ENCODE data around the gene BCAT1.
"Not testable (repeated sequence)": the region's sequence is repeated elsewhere in the genome, so short reads cannot be mapped to it uniquely, and the experiment has no call there.

The BCAT1 gene

GRCh38 chr12:24866139-24866538 is 82.8 kb downstream of the BCAT1 start:
- not testable (repeated sequence) for H3K4me3 ChIP-seq (ENCODE audit: low read length); H3K4me1 ChIP-seq (ENCODE audit: insufficient read depth, low read length); H3K9ac ChIP-seq (ENCODE audit: low read depth, low read length); H3K27ac ChIP-seq (ENCODE audit: low read length); H3K27me3 ChIP-seq (ENCODE audit: insufficient read depth, low read length)
- H3K9me3 ChIP-seq (ENCODE audit: insufficient read depth, low read depth, low read length), result peaks cover 16% of the 10 kb centered on the region; the same call in 1 of the 2 replicates
- H3K36me3 ChIP-seq (ENCODE audit: insufficient read depth, low read depth, low read length), result peaks cover 76% of the 10 kb centered on the region

GRCh38 chr12:24864796-24865125 is 84.1 kb downstream of the BCAT1 start:
- H3K4me3 ChIP-seq (ENCODE audit: low read length), result no peak overlapping the region
- H3K9ac ChIP-seq (ENCODE audit: low read depth, low read length), result no peak overlapping the region
- H3K4me1 ChIP-seq (ENCODE audit: insufficient read depth, low read length), result peaks cover 7% of the 10 kb centered on the region; the same call in 1 of the 2 replicates
- peaks cover 76% of the 10 kb centered on the region for H3K36me3 ChIP-seq (ENCODE audit: insufficient read depth, low read depth, low read length)
- peaks cover 30% of the 10 kb centered on the region; the same call in 1 of the 2 replicates for H3K9me3 ChIP-seq (ENCODE audit: insufficient read depth, low read depth, low read length)
- no peaks in the 10 kb centered on the region for H3K27me3 ChIP-seq (ENCODE audit: insufficient read depth, low read length)
- no peak overlapping the region for H3K27ac ChIP-seq (ENCODE audit: low read length)

GRCh38 chr12:24861766-24862540 is 86.9 kb downstream of the BCAT1 start:
- Histone ChIP-seq H3K4me3 (ENCODE audit: low read length) (no peak overlapping the region), H3K27me3 (ENCODE audit: insufficient read depth, low read length) (no peaks in the 10 kb centered on the region), H3K9ac (ENCODE audit: low read depth, low read length) (no peak overlapping the region), H3K4me1 (ENCODE audit: insufficient read depth, low read length) (peaks cover 7% of the 10 kb centered on the region; the same call in 1 of the 2 replicates), H3K9me3 (ENCODE audit: insufficient read depth, low read depth, low read length) (peaks cover 48% of the 10 kb centered on the region), H3K27ac (ENCODE audit: low read length) (no peak overlapping the region), H3K36me3 (ENCODE audit: insufficient read depth, low read depth, low read length) (peaks cover 77% of the 10 kb centered on the region)

- H3K27ac ChIP-seq (ENCODE audit: low read length), result no peak overlapping the region
- H3K9me3 ChIP-seq (ENCODE audit: insufficient read depth, low read depth, low read length), result peaks cover 48% of the 10 kb centered on the region
- H3K4me3 ChIP-seq (ENCODE audit: low read length), result no peak overlapping the region
- H3K27me3 ChIP-seq (ENCODE audit: insufficient read depth, low read length), result no peaks in the 10 kb centered on the region
- peaks cover 7% of the 10 kb centered on the region; the same call in 1 of the 2 replicates for H3K4me1 ChIP-seq (ENCODE audit: insufficient read depth, low read length)
- H3K36me3 ChIP-seq (ENCODE audit: insufficient read depth, low read depth, low read length), result peaks cover 87% of the 10 kb centered on the region
- no peak overlapping the region for H3K9ac ChIP-seq (ENCODE audit: low read depth, low read length)
Measured at GRCh38 chr12:24860546-24860945, 88.4 kb downstream of the BCAT1 start.

- H3K27ac ChIP-seq (ENCODE audit: low read length), result no peak overlapping the region
- peaks cover 7% of the 10 kb centered on the region; the same call in 1 of the 2 replicates for H3K4me1 ChIP-seq (ENCODE audit: insufficient read depth, low read length)
- H3K9ac ChIP-seq (ENCODE audit: low read depth, low read length), result no peak overlapping the region
- H3K4me3 ChIP-seq (ENCODE audit: low read length), result no peak overlapping the region
- H3K27me3 ChIP-seq (ENCODE audit: insufficient read depth, low read length), result no peaks in the 10 kb centered on the region
- peaks cover 56% of the 10 kb centered on the region for H3K36me3 ChIP-seq (ENCODE audit: insufficient read depth, low read depth, low read length)
- H3K9me3 ChIP-seq (ENCODE audit: insufficient read depth, low read depth, low read length), result peaks cover 41% of the 10 kb centered on the region
Measured at GRCh38 chr12:24856541-24856940, 92.4 kb downstream of the BCAT1 start.

- no peak overlapping the region for H3K4me3 ChIP-seq (ENCODE audit: low read length)
- H3K4me1 ChIP-seq (ENCODE audit: insufficient read depth, low read length), result peaks cover 7% of the 10 kb centered on the region; the same call in 1 of the 2 replicates
- H3K27ac ChIP-seq (ENCODE audit: low read length), result no peak overlapping the region
- H3K9ac ChIP-seq (ENCODE audit: low read depth, low read length), result no peak overlapping the region
- H3K27me3 ChIP-seq (ENCODE audit: insufficient read depth, low read length), result no peaks in the 10 kb centered on the region
- H3K36me3 ChIP-seq (ENCODE audit: insufficient read depth, low read depth, low read length), result peaks cover 55% of the 10 kb centered on the region
- H3K9me3 ChIP-seq (ENCODE audit: insufficient read depth, low read depth, low read length), result peaks cover 24% of the 10 kb centered on the region
Measured at GRCh38 chr12:24854908-24855307, 94.0 kb downstream of the BCAT1 start.

GRCh38 chr12:24854017-24854416 is 94.9 kb downstream of the BCAT1 start:
- Histone ChIP-seq H3K4me3 (ENCODE audit: low read length) (no peak overlapping the region), H3K4me1 (ENCODE audit: insufficient read depth, low read length) (peaks cover 7% of the 10 kb centered on the region; the same call in 1 of the 2 replicates), H3K27me3 (ENCODE audit: insufficient read depth, low read length) (no peaks in the 10 kb centered on the region), H3K9me3 (ENCODE audit: insufficient read depth, low read depth, low read length) (peaks cover 17% of the 10 kb centered on the region), H3K9ac (ENCODE audit: low read depth, low read length) (no peak overlapping the region), H3K27ac (ENCODE audit: low read length) (no peak overlapping the region), H3K36me3 (ENCODE audit: insufficient read depth, low read depth, low read length) (peaks cover 57% of the 10 kb centered on the region)

GRCh38 chr12:24853588-24853987 is 95.3 kb downstream of the BCAT1 start:
- Histone ChIP-seq H3K4me1 (ENCODE audit: insufficient read depth, low read length) (peaks cover 7% of the 10 kb centered on the region; the same call in 1 of the 2 replicates), H3K9me3 (ENCODE audit: insufficient read depth, low read depth, low read length) (peaks cover 13% of the 10 kb centered on the region), H3K4me3 (ENCODE audit: low read length) (no peak overlapping the region), H3K9ac (ENCODE audit: low read depth, low read length) (no peak overlapping the region), H3K27me3 (ENCODE audit: insufficient read depth, low read length) (no peaks in the 10 kb centered on the region), H3K27ac (ENCODE audit: low read length) (no peak overlapping the region), H3K36me3 (ENCODE audit: insufficient read depth, low read depth, low read length) (peaks cover 57% of the 10 kb centered on the region)

GRCh38 chr12:24853094-24853493 is 95.8 kb downstream of the BCAT1 start:
- H3K9ac ChIP-seq (ENCODE audit: low read depth, low read length), result no peak overlapping the region
- H3K4me1 ChIP-seq (ENCODE audit: insufficient read depth, low read length), result peaks cover 7% of the 10 kb centered on the region; the same call in 1 of the 2 replicates
- H3K9me3 ChIP-seq (ENCODE audit: insufficient read depth, low read depth, low read length), result peaks cover 8% of the 10 kb centered on the region
- H3K36me3 ChIP-seq (ENCODE audit: insufficient read depth, low read depth, low read length), result peaks cover 57% of the 10 kb centered on the region
- H3K27me3 ChIP-seq (ENCODE audit: insufficient read depth, low read length), result no peaks in the 10 kb centered on the region
- no peak overlapping the region for H3K27ac ChIP-seq (ENCODE audit: low read length)
- no peak overlapping the region for H3K4me3 ChIP-seq (ENCODE audit: low read length)

- Histone ChIP-seq H3K9ac (ENCODE audit: low read depth, low read length) (no peak overlapping the region), H3K4me1 (ENCODE audit: insufficient read depth, low read length) (peaks cover 7% of the 10 kb centered on the region; the same call in 1 of the 2 replicates), H3K36me3 (ENCODE audit: insufficient read depth, low read depth, low read length) (peaks cover 57% of the 10 kb centered on the region), H3K4me3 (ENCODE audit: low read length) (no peak overlapping the region), H3K27ac (ENCODE audit: low read length) (no peak overlapping the region), H3K9me3 (ENCODE audit: insufficient read depth, low read depth, low read length) (peaks cover 1% of the 10 kb centered on the region), H3K27me3 (ENCODE audit: insufficient read depth, low read length) (no peaks in the 10 kb centered on the region)
Measured at GRCh38 chr12:24852420-24852819, 96.5 kb downstream of the BCAT1 start.

- not testable (repeated sequence) for H3K9ac ChIP-seq (ENCODE audit: low read depth, low read length); H3K4me1 ChIP-seq (ENCODE audit: insufficient read depth, low read length); H3K9me3 ChIP-seq (ENCODE audit: insufficient read depth, low read depth, low read length); H3K27ac ChIP-seq (ENCODE audit: low read length); H3K27me3 ChIP-seq (ENCODE audit: insufficient read depth, low read length); H3K4me3 ChIP-seq (ENCODE audit: low read length)
- H3K36me3 ChIP-seq (ENCODE audit: insufficient read depth, low read depth, low read length), result peaks cover 57% of the 10 kb centered on the region
Measured at GRCh38 chr12:24851883-24852282, 97.0 kb downstream of the BCAT1 start.

GRCh38 chr12:24851341-24851740 is 97.6 kb downstream of the BCAT1 start:
- no peaks in the 10 kb centered on the region for H3K27me3 ChIP-seq (ENCODE audit: insufficient read depth, low read length)
- no peaks in the 10 kb centered on the region for H3K9me3 ChIP-seq (ENCODE audit: insufficient read depth, low read depth, low read length)
- H3K36me3 ChIP-seq (ENCODE audit: insufficient read depth, low read depth, low read length), result peaks cover 57% of the 10 kb centered on the region
- no peak overlapping the region for H3K4me3 ChIP-seq (ENCODE audit: low read length)
- peaks cover 7% of the 10 kb centered on the region; the same call in 1 of the 2 replicates for H3K4me1 ChIP-seq (ENCODE audit: insufficient read depth, low read length)
- H3K27ac ChIP-seq (ENCODE audit: low read length), result no peak overlapping the region
- no peak overlapping the region for H3K9ac ChIP-seq (ENCODE audit: low read depth, low read length)
